Astrocyte of the spinal cord (primary cell): ENCODE data around the gene MOB4.

Experiments
- DNase-seq: peaks from one replicate; pipeline ENCODE4 v3.0.0; 2011; ENCODE audit warnings: low read depth, low spot score
- H3K4me3 ChIP-seq: 2 replicates; pipeline ENCODE4 v1.5.1; 2011; ENCODE audit warnings: low read depth, mild to moderate bottlenecking, low read length, moderate library complexity
- in situ Hi-C: cut with HindIII; loops from 2 replicates; pipeline ENCODE4 v1.10.0; 2017; ENCODE audit warnings: low sequenced_read_pairs
- TF ChIP-seq, protein P1 (sequence below): IDR thresholded peaks from 2 replicates; pipeline ENCODE4 v1.5.1; 2012; ENCODE audit warnings: low read depth, mild to moderate bottlenecking, low read length, inconsistent platforms

The MOB4 gene

DNA sequence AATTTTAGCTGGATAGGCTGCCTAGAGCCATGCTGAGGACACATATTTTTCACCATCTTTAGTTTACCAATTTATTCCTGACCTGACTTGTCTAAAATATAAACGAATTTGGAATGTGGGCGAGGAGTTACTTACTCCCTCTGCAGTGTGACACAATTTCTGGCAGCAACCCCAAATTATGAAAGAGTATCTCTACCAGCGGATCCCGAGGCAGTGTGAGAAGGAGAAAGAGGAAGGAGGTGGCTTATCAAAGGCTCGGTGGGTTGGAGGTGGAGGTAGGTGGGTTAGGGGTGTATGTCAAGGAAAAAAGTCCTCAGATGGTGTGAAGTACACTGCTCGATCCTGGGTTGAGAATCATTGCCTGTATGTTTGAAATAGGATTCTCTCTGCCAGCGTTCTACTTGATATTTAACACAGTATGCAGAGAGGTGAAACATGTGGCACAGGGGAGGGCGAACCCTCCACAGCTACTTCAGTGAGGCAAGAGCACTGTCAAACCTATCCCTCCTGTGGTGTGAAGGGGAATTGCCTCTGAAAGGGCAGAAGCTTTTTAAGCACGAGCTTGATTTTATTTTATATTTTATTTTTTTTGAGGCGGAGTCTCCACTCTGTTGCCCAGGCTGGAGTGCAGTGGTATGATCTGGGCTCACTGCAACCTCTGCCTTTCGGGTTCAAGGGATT lies 83.6 kb downstream of the MOB4 start:
- TF ChIP-seq, protein P1, sequence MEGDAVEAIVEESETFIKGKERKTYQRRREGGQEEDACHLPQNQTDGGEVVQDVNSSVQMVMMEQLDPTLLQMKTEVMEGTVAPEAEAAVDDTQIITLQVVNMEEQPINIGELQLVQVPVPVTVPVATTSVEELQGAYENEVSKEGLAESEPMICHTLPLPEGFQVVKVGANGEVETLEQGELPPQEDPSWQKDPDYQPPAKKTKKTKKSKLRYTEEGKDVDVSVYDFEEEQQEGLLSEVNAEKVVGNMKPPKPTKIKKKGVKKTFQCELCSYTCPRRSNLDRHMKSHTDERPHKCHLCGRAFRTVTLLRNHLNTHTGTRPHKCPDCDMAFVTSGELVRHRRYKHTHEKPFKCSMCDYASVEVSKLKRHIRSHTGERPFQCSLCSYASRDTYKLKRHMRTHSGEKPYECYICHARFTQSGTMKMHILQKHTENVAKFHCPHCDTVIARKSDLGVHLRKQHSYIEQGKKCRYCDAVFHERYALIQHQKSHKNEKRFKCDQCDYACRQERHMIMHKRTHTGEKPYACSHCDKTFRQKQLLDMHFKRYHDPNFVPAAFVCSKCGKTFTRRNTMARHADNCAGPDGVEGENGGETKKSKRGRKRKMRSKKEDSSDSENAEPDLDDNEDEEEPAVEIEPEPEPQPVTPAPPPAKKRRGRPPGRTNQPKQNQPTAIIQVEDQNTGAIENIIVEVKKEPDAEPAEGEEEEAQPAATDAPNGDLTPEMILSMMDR = peak; percentile 35
- H3K4me3 ChIP-seq = no peak overlapping the region
- DNase-seq = peak; percentile 19
- in situ Hi-C loops = no loop called here

DNA sequence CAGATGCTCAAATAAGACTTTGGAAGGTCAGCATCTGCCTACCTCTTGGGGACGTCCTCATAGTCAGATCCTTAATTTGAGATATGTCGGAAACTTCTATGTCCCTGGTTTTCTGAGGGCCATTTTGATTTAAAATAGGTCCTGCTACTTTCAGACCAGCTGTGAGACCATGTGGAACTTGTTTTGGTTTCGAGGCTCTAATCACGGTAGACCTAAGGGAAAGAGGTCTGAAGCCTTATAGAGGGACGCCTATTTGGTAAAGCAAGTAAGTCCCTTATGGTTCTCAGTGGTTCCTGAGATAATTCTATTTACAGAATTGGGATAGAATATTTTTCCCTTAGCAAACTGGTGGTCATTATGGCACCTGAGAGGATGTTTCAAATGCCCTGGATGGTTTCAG lies 84.4 kb downstream of the MOB4 start:
- no peak for DNase-seq
- TF ChIP-seq, protein P1 = no peak
- no peak overlapping the region for H3K4me3 ChIP-seq
- in situ Hi-C loops = no loop called here

DNA sequence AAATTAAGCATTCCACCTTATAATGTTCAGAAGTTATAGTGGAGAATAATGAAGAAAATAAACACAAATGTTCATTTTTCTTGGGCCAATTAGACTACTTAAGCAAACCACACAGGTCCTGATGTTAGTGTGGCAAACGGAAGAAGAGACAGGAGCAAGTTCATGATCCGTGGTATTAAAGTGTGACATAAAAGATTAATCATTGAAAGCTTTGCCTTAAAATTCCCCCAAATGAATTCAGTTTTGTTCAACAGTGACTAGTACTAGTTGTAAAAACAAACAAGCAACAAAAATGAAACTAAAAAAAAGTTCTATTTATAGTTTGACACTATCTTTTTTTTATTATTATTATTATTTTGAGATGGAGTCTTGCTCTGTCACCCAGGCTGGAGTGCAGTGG lies 85.9 kb downstream of the MOB4 start:
- no peak for DNase-seq
- TF ChIP-seq, protein P1 = no peak
- in situ Hi-C loops = no loop called here
- H3K4me3 ChIP-seq = no peak overlapping the region
